ENCODE results near the gene WHRN. TPM values are rescaled to one million over a fixed set of nuclear protein-coding genes. Genes with fewer than 3 reads are reported as not detected.
A peak's percentile ranks its signal among the peaks of the same experiment; 100 is the strongest.

WHRN gene
- total RNA-seq, 1 donor from 2014 or later = 14.5 TPM

GRCh38 chr9:114450833-114451706 lies 54.2 kb downstream of the WHRN start:
- POLR2A ChIA-PET = interaction anchor here (0.6 to 2.5 kb wide), 17 partner anchors 9 to 225 kb away, joined by 3 to 12 read pairs (median 4); partner anchors contain the start of genes AKNA, ATP6V1G1, TMEM268 and WHRN
- no peak for DNase-seq
- no peaks in the 10 kb centered on the region for H3K27me3 Mint-ChIP-seq
- CTCF ChIA-PET = interaction anchor here (0.7 to 2.8 kb wide), 3 partner anchors 56 to 202 kb away, joined by 4 to 13 read pairs (median 5); no protein-coding TSS in a partner anchor
- peaks cover 4% of the 10 kb centered on the region for H3K36me3 Mint-ChIP-seq (ENCODE audit: low read depth)
- intact Hi-C loops (cut with micrococcal nuclease) = loop anchor here (1.0 to 2.0 kb wide), 8 partner anchors 10 to 202 kb away; partner anchors contain the start of gene ATP6V1G1
- H3K4me1 Mint-ChIP-seq = peaks cover 70% of the 10 kb centered on the region
- no peak for TF ChIP-seq CTCF (IDR thresholded peaks at IDR 0.05)
- H3K4me3 Mint-ChIP-seq = peak overlapping the region; percentile 58
- ATAC-seq (ENCODE audit: low read depth) = peak; percentile 89
- H3K9me3 Mint-ChIP-seq = peaks cover 3% of the 10 kb centered on the region
- H3K27ac Mint-ChIP-seq = peak overlapping the region; percentile 95

- ChIA-PET POLR2A (interaction anchor here (0.8 to 1.8 kb wide), 4 partner anchors 54 to 161 kb away, joined by 3 to 8 read pairs (median 6); partner anchors contain the start of genes TMEM268 and WHRN), CTCF (interaction anchor here (1.3 to 2.8 kb wide), 3 partner anchors 17 to 203 kb away, joined by 4 to 13 read pairs (median 5); no protein-coding TSS in a partner anchor)
- no peaks in the 10 kb centered on the region for H3K27me3 Mint-ChIP-seq
- H3K36me3 Mint-ChIP-seq (ENCODE audit: low read depth) = peaks cover 4% of the 10 kb centered on the region
- DNase-seq (no peak), ATAC-seq (ENCODE audit: low read depth) (no peak)
- H3K4me1 Mint-ChIP-seq = peaks cover 70% of the 10 kb centered on the region
- intact Hi-C loops (cut with micrococcal nuclease) = loop anchor here (2.0 kb wide), 4 partner anchors 15 to 137 kb away; partner anchors contain the start of gene ATP6V1G1
- H3K27ac Mint-ChIP-seq = peak overlapping the region; percentile 95
- TF ChIP-seq CTCF (IDR thresholded peaks at IDR 0.05) = no peak
- peaks cover 3% of the 10 kb centered on the region for H3K9me3 Mint-ChIP-seq
- H3K4me3 Mint-ChIP-seq = no peak overlapping the region
Observed at GRCh38 chr9:114450181-114450580, 55.1 kb downstream of the WHRN start.

GRCh38 chr9:114449236-114449635 lies 56.0 kb downstream of the WHRN start:
- POLR2A ChIA-PET = interaction anchor here (0.8 to 1.3 kb wide), 2 partner anchors 55 to 142 kb away, joined by 3 read pairs; no protein-coding TSS in a partner anchor
- intact Hi-C loops (cut with micrococcal nuclease) = no loop called here
- H3K27me3 Mint-ChIP-seq = no peaks in the 10 kb centered on the region
- H3K4me1 Mint-ChIP-seq = peaks cover 70% of the 10 kb centered on the region
- peaks cover 3% of the 10 kb centered on the region for H3K9me3 Mint-ChIP-seq
- H3K36me3 Mint-ChIP-seq (ENCODE audit: low read depth) = peaks cover 4% of the 10 kb centered on the region
- CTCF ChIA-PET = interaction anchor here (1.8 kb wide), 1 partner anchor 16 kb away, joined by 4 read pairs; no protein-coding TSS in a partner anchor
- ATAC-seq (ENCODE audit: low read depth) (no peak), DNase-seq (no peak)
- peak overlapping the region; percentile 57 for H3K27ac Mint-ChIP-seq
- H3K4me3 Mint-ChIP-seq = no peak overlapping the region
- TF ChIP-seq CTCF (IDR thresholded peaks at IDR 0.05) = no peak

GRCh38 chr9:114448706-114449105 lies 56.6 kb downstream of the WHRN start:
- H3K9me3 Mint-ChIP-seq = peaks cover 3% of the 10 kb centered on the region
- POLR2A ChIA-PET = interaction anchor here (1.3 kb wide), 1 partner anchor 143 kb away, joined by 3 read pairs; no protein-coding TSS in a partner anchor
- intact Hi-C loops (cut with micrococcal nuclease) = no loop called here
- H3K4me3 Mint-ChIP-seq = no peak overlapping the region
- no peak for TF ChIP-seq CTCF (IDR thresholded peaks at IDR 0.05)
- ATAC-seq (ENCODE audit: low read depth) (no peak), DNase-seq (no peak)
- H3K4me1 Mint-ChIP-seq = peaks cover 69% of the 10 kb centered on the region
- peaks cover 4% of the 10 kb centered on the region for H3K36me3 Mint-ChIP-seq (ENCODE audit: low read depth)
- peak overlapping the region; percentile 57 for H3K27ac Mint-ChIP-seq
- H3K27me3 Mint-ChIP-seq = no peaks in the 10 kb centered on the region
- CTCF ChIA-PET = interaction anchor here (1.8 kb wide), 1 partner anchor 15 kb away, joined by 4 read pairs; no protein-coding TSS in a partner anchor

Data from activated B cell treated with CpG ODN at 0.5 μM for 24 hours (primary cell).